Heart right ventricle (tissue), 16 donors: Measurements from ENCODE around the gene PFDN2. TPM values are rescaled to one million over a fixed set of nuclear protein-coding genes. Genes with fewer than 3 reads are reported as not detected.

Experiments
- ATAC-seq, 8 donors: fragments of 200-7000 bp; cut with Tn5 transposase; one replicate each; pipeline ENCODE4 v1.9.1; 2020; ENCODE audit warnings: mild to moderate bottlenecking in 8 of 8, moderate library complexity in 8 of 8, moderate number of reproducible peaks in 1 of 8
- DNase-seq, 2 donors: peaks; one replicate each; pipeline ENCODE4 v3.0.0-alpha.2; 2020
- H3K27ac ChIP-seq, 10 donors: fragments of 200-600 bp; sonication (generic) in 2 of 10; one replicate each; pipeline versions ENCODE4 v1.5.0 to v1.8.0; 2020 to 2022; ENCODE audit warnings: mild to moderate bottlenecking in 3 of 10
- H3K27me3 ChIP-seq, 7 donors: fragments of 200-600 bp; one replicate each; pipeline ENCODE4 v1.8.0; 2021 to 2022; ENCODE audit warnings: mild to moderate bottlenecking in 2 of 7
- H3K36me3 ChIP-seq, 9 donors: fragments of 200-600 bp; sonication (generic) in 1 of 9; one replicate each; pipeline versions ENCODE4 v1.5.0 to v1.8.0; 2020 to 2022; ENCODE audit warnings: mild to moderate bottlenecking in 2 of 9
- H3K4me1 ChIP-seq, 9 donors: fragments of 200-600 bp; sonication (generic) in 1 of 9; one replicate each; pipeline versions ENCODE4 v1.5.0 to v1.8.0; 2020 to 2022; ENCODE audit warnings: mild to moderate bottlenecking in 4 of 9
- H3K4me3 ChIP-seq, 10 donors: fragments of 200-600 bp; sonication (generic) in 2 of 10; one replicate each; pipeline versions ENCODE4 v1.5.0 to v1.8.0; 2020 to 2022; ENCODE audit warnings: mild to moderate bottlenecking in 7 of 10, moderate library complexity in 2 of 10
- H3K9me3 ChIP-seq, 11 donors: fragments of 200-600 bp in 10 of 11; sonication (generic) in 2 of 11; one replicate each; pipeline versions ENCODE4 v1.5.0 to v1.8.0; 2013 to 2022; ENCODE audit warnings: mild to moderate bottlenecking in 2 of 11, control low read depth in 1 of 11, moderate library complexity in 1 of 11
- WGBS, 2 donors: extraction: QIAGEN DNeasy Blood & Tissue Kit; methylation state at CpG; one replicate each; pipeline ENCODE4 v1.1.7; 2013; ENCODE audit warnings: inconsistent platforms in 1 of 2; 5-methylcytosine and 5-hydroxymethylcytosine counted together
- intact Hi-C, 10 donors: fragments of 100-400 bp; cut with DNase I; formaldehyde crosslinking; loops; one replicate each; pipeline versions ENCODE4 v1.11.1 to v1.14.2; 2022
- polyA plus RNA-seq, 2 donors: library from polyadenylated mRNA; stranded (reverse); fragments of 200-250 nt; gene quantifications; one replicate each; pipeline ENCODE4 v1.2.3, GENCODE V29; 2013
- total RNA-seq, 10 donors: library from RNA; stranded (reverse); fragmentation: NEBNext Ultra II Directional in 3 of 10; extraction: Animal tissue kit (Norgen Biotek cat#: 25700) in 3 of 10; gene quantifications; one replicate each; pipeline versions ENCODE4 v1.2.1 to v1.2.4, GENCODE V29; 2021 to 2023
- TF ChIP-seq, protein P1 (sequence below), 9 donors: fragments of 200-600 bp; sonication (generic) in 2 of 9; IDR thresholded peaks; one replicate each; pipeline versions ENCODE4 v1.5.0 to v1.8.0; 2021 to 2022; ENCODE audit warnings: antibody characterized with exemption in 9 of 9, mild to moderate bottlenecking in 5 of 9, moderate library complexity in 1 of 9
- donor health status: Arrhythmogenic right ventricular cardiomyopathy.
- donor health status: ischemic (EF 13 %, LVEDD 7.1; RV severe dilation, severe dysfunction).
- donor health status: healthy with polysubstance abuse.
- donor health status: DM: no; HTN: yes; CAD: no.
- donor health status: DM: no; HTN: no; CAD: no.
- donor health status: ischemic (EF 25% LVEDD 6.9; RV normal size, moderate dysfunction).
- donor health status: ischemic (EF 25% LVEDD 5.7; RV mildly dilated, moderate dysfunction).
- donor health status: healthy.
- donor health status: DM: yes; HTN: yes; CAD: no.
- donor health status: Ischemic cardiomyopathy.
- donor health status: ischemic (EF 35%, LVEDD 5.7; RV mildly dilated, moderate dysfunction).
- donor health status: nonischemic (EF 11% LVEDD 7.7; RV severe dilation, severe dysfunction).
- donor health status: DM: yes; HTN: yes; CAD: no.
- donor health status: PGD.
- donor health status: ischemic (EF 29% LVEDD 5.4; RV normal size, mild dysfunction).
- donor health status: nonischemic (EF 23%, LVEDD 6.1; RV moderate dilation, normal function).

The PFDN2 gene
- total and polyA plus RNA-seq, 12 donors = 44.6 to 273 (median 55.9) TPM

DNA sequence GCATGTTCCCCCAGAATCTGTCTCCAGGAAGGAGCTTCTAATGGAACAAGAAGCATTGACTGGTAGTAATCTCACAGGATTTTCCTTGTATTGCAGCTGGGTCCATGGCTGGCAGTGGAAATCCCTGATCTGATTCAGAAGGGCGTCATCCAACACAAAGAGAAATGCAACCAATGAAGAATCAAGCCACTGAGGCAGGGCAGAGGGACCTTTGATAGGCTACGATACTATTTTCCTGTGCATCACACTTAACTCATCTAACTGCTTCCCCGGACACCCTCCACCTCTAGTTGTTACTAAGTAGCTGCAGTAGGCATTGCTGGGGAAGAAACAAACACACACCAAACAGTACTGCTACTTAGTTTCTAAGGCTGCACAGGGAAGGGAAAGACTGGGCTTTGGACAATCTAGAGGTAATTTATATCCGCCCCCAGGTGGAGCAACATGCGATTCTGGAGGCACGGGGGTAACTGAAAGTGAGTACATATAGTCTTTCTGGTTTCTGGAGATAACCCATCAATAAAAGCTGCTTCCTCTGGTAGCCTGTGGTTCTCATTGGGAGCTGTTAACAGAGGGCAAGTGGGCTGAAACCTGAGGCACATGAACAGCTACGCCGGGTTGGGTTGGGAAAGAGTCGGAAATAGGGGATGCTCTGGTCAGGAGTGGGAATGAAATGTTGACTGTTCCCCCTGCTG lies 40.6 kb upstream of the PFDN2 start:
- Histone ChIP-seq H3K4me3 (peak overlapping the region in 8 of 10 donors; percentile 55 to 99 (median 96)), H3K27ac (peak overlapping the region in 9 of 10 donors; percentile 71 to 95 (median 91)), H3K27me3 (no peaks in the 10 kb centered on the region), H3K4me1 (peaks cover 5 to 43% (median 37%) of the 10 kb centered on the region in 9 donors), H3K36me3 (peaks cover 0 to 50% (median 5%) of the 10 kb centered on the region in 9 donors), H3K9me3 (no peaks in the 10 kb centered on the region)
- ATAC-seq (no peak), DNase-seq (no peak)
- 75 to 80% methylated on average over 9 of the region's 9 CpGs for WGBS, 2 donors
- TF ChIP-seq, protein P1, sequence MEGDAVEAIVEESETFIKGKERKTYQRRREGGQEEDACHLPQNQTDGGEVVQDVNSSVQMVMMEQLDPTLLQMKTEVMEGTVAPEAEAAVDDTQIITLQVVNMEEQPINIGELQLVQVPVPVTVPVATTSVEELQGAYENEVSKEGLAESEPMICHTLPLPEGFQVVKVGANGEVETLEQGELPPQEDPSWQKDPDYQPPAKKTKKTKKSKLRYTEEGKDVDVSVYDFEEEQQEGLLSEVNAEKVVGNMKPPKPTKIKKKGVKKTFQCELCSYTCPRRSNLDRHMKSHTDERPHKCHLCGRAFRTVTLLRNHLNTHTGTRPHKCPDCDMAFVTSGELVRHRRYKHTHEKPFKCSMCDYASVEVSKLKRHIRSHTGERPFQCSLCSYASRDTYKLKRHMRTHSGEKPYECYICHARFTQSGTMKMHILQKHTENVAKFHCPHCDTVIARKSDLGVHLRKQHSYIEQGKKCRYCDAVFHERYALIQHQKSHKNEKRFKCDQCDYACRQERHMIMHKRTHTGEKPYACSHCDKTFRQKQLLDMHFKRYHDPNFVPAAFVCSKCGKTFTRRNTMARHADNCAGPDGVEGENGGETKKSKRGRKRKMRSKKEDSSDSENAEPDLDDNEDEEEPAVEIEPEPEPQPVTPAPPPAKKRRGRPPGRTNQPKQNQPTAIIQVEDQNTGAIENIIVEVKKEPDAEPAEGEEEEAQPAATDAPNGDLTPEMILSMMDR (IDR thresholded peaks at IDR 0.05) = no peak
- intact Hi-C loops = no loop called here

DNA sequence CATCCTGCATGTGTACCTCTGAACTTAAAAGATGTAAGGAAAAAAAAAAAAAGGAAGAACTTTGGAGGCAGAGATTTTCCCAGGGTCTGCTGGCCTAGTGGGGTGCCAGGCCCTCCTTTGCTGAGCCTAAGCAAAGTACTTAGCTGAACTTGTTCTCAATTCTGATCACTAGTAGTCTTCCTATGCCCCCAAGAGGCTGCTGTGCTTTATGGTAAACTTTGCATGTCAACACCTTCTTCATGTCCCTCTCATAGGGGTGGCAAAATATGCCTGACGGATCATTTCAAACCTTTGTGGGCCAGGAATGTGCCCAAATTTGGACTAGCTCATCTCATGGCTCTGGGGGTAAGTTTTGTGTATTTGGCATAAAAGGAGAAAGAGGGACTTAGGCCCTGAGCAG lies 40.0 kb upstream of the PFDN2 start:
- Histone ChIP-seq H3K36me3 (peaks cover 0 to 44% (median 5%) of the 10 kb centered on the region in 9 donors), H3K4me3 (no peak overlapping the region), H3K27me3 (no peaks in the 10 kb centered on the region), H3K27ac (no peak overlapping the region), H3K4me1 (peaks cover 5 to 48% (median 38%) of the 10 kb centered on the region in 9 donors), H3K9me3 (no peaks in the 10 kb centered on the region)
- no peak for DNase-seq
- intact Hi-C loops = no loop called here
- no peak for ATAC-seq
- TF ChIP-seq, protein P1 (IDR thresholded peaks at IDR 0.05) = no peak
- WGBS, 2 donors = 84 to 97% methylated on average over 1 of the region's 1 CpG

DNA sequence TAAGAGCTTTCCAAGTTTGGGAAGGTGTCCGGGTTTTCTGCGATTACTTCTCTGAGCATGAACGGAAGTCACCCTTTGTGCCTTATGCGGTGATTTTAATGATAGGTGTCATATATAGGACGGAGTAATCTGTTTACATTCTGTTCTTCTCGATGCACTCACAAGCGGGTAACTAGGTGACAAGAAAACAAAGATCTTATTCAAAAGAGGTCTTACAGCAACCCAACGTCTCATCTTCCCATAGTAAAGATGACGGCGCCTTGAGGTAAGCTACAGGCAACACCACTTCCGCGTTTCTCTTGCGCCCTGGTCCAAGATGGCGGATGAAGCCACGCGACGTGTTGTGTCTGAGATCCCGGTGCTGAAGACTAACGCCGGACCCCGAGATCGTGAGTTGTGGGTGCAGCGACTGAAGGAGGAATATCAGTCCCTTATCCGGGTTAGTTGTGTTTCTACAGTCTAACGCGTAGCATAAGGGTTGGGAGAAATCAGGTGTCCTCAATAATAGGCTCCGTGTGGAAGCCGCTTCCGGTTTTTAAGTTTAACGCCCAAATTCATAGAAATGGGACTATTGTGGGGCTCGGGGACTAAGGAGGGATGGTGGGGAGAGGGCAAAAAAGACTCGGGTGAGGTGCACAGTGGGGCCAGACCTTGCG lies 36.0 kb upstream of the PFDN2 start, which contains the start of gene UFC1:
UFC1 (plus strand) TSS at position 297 of the 656 bp plus-strand sequence; CDS start at position 317, 20 bp downstream.
- 0% methylated on average over 33 of the region's 33 CpGs for WGBS, 2 donors
- intact Hi-C loops = loop anchor here in 2 of 10 donors (1.0 to 5.0 kb wide), 3 partner anchors 21 to 150 kb away; partner anchors contain the start of genes DEDD (in 1 of the 2), NIT1 (in 1 of the 2) and PFDN2 (in 1 of the 2)
- DNase-seq = peak; percentile 70 to 87

DNA sequence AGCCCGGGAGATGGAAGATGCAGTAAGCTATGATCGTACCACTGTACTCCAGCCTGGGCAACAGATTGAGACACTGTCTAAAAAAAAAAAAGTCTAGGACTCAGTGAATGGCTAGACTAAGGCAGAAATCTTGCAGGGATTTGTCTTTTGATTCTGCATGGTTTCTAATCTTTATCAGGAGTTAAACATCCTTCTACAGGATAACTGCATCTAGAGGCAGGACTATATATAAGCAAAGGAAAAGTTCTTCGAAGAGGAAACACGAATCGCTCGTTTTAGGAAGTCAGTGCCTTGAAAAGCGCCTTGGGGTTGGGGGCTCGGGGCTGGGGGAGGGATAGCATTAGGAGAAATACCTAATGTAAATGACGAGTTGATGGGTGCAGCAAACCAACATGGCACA lies 35.3 kb upstream of the PFDN2 start:
- Histone ChIP-seq H3K9me3 (no peaks in the 10 kb centered on the region), H3K4me1 (peaks cover 0 to 20% (median 12%) of the 10 kb centered on the region in 9 donors), H3K27ac (peak overlapping the region; percentile 83 to 96 (median 93)), H3K27me3 (no peaks in the 10 kb centered on the region), H3K4me3 (peak overlapping the region; percentile 60 to 91 (median 82)), H3K36me3 (peaks cover 0 to 18% (median 0%) of the 10 kb centered on the region in 9 donors)
- DNase-seq = no peak
- 24% methylated on average over 9 of the region's 9 CpGs for WGBS, 2 donors
- TF ChIP-seq, protein P1 (IDR thresholded peaks at IDR 0.05) = no peak
- ATAC-seq = peak in 1 of 8 donors; percentile 4
- intact Hi-C loops = loop anchor here in 1 of 10 donors (5.0 kb wide), 1 partner anchor 36 kb away; the partner anchor contains the start of genes NIT1 and PFDN2

More for the DNA sequence above, 36.0 kb upstream of the PFDN2 start, which contains the start of gene UFC1:
- Histone ChIP-seq H3K36me3 (peaks cover 0 to 22% (median 0%) of the 10 kb centered on the region in 9 donors), H3K4me3 (peak within 1 kb of the TSS; percentile 60 to 91 (median 82)), H3K27me3 (no peaks in the 10 kb centered on the region), H3K9me3 (no peaks in the 10 kb centered on the region), H3K4me1 (peaks cover 0 to 24% (median 14%) of the 10 kb centered on the region in 9 donors), H3K27ac (peak within 1 kb of the TSS; percentile 83 to 96 (median 93))
- TF ChIP-seq, protein P1 (IDR thresholded peaks at IDR 0.05) = no peak
- ATAC-seq = peak; percentile 83 to 95 (median 94)
